ENCODE results near the gene SCRN1. TPM values are rescaled to one million over a fixed set of nuclear protein-coding genes. Genes with fewer than 3 reads are reported as not detected.

The SCRN1 gene
- total RNA-seq, 1 experiment from 2014 or later: 37.9 TPM

DNA sequence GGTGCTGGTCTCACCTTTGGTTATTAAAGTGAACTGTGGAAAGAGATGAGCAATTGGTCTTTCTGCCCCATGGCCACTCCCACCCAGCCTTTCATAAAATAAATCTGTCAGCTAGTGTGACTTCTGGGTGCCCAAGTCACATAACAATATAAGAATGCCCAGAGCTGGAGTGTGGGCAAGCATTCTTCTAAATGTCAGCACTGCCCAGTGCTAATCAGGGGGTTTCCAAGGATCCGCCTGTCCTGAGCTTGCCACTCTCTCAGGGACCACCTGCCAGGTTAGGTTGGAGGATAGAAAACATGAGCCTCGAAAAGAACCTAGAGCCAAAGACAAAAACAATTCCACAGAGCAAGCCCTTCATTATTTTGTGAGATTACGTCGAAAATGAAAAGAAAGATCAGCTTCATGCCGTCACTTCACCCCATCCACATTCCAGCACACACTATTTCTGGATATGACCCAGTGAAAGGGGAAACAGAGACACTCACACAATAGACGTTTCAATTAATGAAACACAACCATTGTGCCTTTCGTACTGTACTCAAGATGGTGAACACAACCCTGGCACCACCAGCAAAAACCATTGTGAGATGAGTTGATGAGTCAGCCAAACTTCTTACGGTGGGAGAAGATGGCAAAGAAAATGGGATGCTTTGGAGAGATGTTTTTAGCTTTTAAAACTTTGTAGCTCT is 30.8 kb downstream of the SCRN1 start:
- H3K27ac ChIP-seq (ENCODE audit: low read length): no peak overlapping the region
- no peak overlapping the region for H3K4me3 ChIP-seq (ENCODE audit: low read length)
- H3K36me3 ChIP-seq (ENCODE audit: low read depth, low read length): no peaks in the 10 kb centered on the region
- TF ChIP-seq EZH2 (IDR thresholded peaks at IDR 0.05; ENCODE audit: low read length, unreplicated experiment) (no peak), CTCF (conservative IDR thresholded peaks at IDR 0.05; ENCODE audit: low read depth, low read length) (no peak), EZH2phosphoT487 (IDR thresholded peaks at IDR 0.05; ENCODE audit: borderline replicate concordance, low read length) (no peak)
- H3F3A ChIP-seq (ENCODE audit: low read length, unreplicated experiment): no peaks in the 10 kb centered on the region
- no peak for DNase-seq
- no peaks in the 10 kb centered on the region for H3K27me3 ChIP-seq (ENCODE audit: low read length)
- H3K9me3 ChIP-seq (ENCODE audit: low read length): no peaks in the 10 kb centered on the region
- no peaks in the 10 kb centered on the region for H3K9me2 ChIP-seq (replicated peaks; ENCODE audit: low read length)
- H3K4me2 ChIP-seq (ENCODE audit: low read length): no peak overlapping the region
- no peak for ATAC-seq
- intact Hi-C loops (cut with micrococcal nuclease): no loop called here
- H3K4me1 ChIP-seq (ENCODE audit: insufficient read depth, low read length): no peaks in the 10 kb centered on the region
- no peak overlapping the region for H3K9ac ChIP-seq (ENCODE audit: low read length)
- H4K20me1 ChIP-seq (ENCODE audit: low read length): no peaks in the 10 kb centered on the region
- H2AFZ ChIP-seq (ENCODE audit: low read length): no peak overlapping the region
- BruUV-seq (replicated peaks): no TSS peak
- ChIA-PET POLR2A (ENCODE audit: unreplicated experiment) (no interaction called here), CTCF (interaction anchor here (1.0 kb wide), 1 partner anchor 19 kb away, joined by 4 read pairs; no protein-coding TSS in a partner anchor)
- H3K79me2 ChIP-seq (ENCODE audit: low read length): no peaks in the 10 kb centered on the region

DNA sequence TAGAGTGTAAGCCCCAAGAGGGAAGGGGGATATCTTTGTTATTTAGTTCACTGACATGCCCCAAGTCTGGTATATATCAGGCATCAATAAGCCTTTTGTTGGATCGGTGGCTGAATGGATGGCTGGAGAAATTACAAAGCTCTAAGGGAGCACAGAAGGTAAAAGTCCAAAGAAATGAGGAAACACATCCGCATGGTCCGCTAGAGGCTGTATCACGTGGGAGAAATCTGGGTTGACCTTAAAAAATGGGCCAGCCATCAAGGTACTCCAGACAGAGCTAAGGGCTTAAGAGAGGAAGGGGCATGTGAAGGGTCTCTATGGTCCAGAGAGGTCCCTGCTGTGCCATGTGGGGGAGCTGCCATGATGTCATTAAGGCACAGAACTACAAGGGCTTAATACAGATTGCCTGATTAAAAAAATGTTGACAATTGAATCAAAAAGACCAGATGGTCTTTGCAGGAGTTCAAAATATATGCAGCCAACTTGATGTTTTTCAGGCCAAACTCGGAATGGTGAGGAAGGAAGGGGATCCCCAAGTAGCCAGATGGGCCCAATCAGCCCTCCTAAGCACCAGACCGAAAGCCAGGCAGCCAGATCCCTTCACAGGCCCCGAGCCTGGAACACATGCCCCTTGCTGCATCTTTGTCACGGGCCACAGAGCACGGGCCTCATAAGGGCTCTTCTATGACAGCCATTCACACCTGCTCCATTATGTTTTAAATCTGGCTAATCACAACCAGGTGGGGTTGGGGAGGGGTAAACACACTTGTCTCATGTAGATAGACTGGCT is 31.9 kb downstream of the SCRN1 start:
- BruUV-seq (replicated peaks): no TSS peak
- H3K27me3 ChIP-seq (ENCODE audit: low read length): no peaks in the 10 kb centered on the region
- H3K9me2 ChIP-seq (replicated peaks; ENCODE audit: low read length): no peaks in the 10 kb centered on the region
- TF ChIP-seq EZH2phosphoT487 (IDR thresholded peaks at IDR 0.05; ENCODE audit: borderline replicate concordance, low read length) (no peak), EZH2 (IDR thresholded peaks at IDR 0.05; ENCODE audit: low read length, unreplicated experiment) (no peak), CTCF (conservative IDR thresholded peaks at IDR 0.05; ENCODE audit: low read depth, low read length) (no peak)
- H3K79me2 ChIP-seq (ENCODE audit: low read length): no peaks in the 10 kb centered on the region
- no peak overlapping the region for H3K9ac ChIP-seq (ENCODE audit: low read length)
- no peaks in the 10 kb centered on the region for H3K9me3 ChIP-seq (ENCODE audit: low read length)
- intact Hi-C loops (cut with micrococcal nuclease): no loop called here
- H3K4me2 ChIP-seq (ENCODE audit: low read length): no peak overlapping the region
- H3K27ac ChIP-seq (ENCODE audit: low read length): no peak overlapping the region
- DNase-seq (no peak), ATAC-seq (no peak)
- ChIA-PET CTCF (interaction anchor here (1.0 kb wide), 1 partner anchor 20 kb away, joined by 4 read pairs; no protein-coding TSS in a partner anchor), POLR2A (ENCODE audit: unreplicated experiment) (no interaction called here)
- no peak overlapping the region for H2AFZ ChIP-seq (ENCODE audit: low read length)
- no peaks in the 10 kb centered on the region for H3F3A ChIP-seq (ENCODE audit: low read length, unreplicated experiment)
- no peak overlapping the region for H3K4me3 ChIP-seq (ENCODE audit: low read length)
- H3K4me1 ChIP-seq (ENCODE audit: insufficient read depth, low read length): no peaks in the 10 kb centered on the region
- 0 out of 2 replicates have a peak, but pooled peaks cover 3% of the 10 kb centered on the region for H3K36me3 ChIP-seq (ENCODE audit: low read depth, low read length)
- no peaks in the 10 kb centered on the region for H4K20me1 ChIP-seq (ENCODE audit: low read length)

GRCh38 chr7:29956487-29956836 is 33.1 kb downstream of the SCRN1 start:
- POLR2A ChIA-PET (ENCODE audit: unreplicated experiment): no interaction called here
- BruUV-seq (replicated peaks): no TSS peak
- peaks cover 11% of the 10 kb centered on the region; the same call in 1 of the 2 replicates for H3K36me3 ChIP-seq (ENCODE audit: low read depth, low read length)

More at GRCh38 chr7:29956487-29956836, 33.1 kb downstream of the SCRN1 start:
- H3K27me3 ChIP-seq (ENCODE audit: low read length): no peaks in the 10 kb centered on the region
- no peaks in the 10 kb centered on the region for H4K20me1 ChIP-seq (ENCODE audit: low read length)
- H3K27ac ChIP-seq (ENCODE audit: low read length): no peak overlapping the region
- CTCF ChIA-PET: no interaction called here
- H3K4me1 ChIP-seq (ENCODE audit: insufficient read depth, low read length): no peaks in the 10 kb centered on the region
- ATAC-seq (no peak), DNase-seq (no peak)
- H2AFZ ChIP-seq (ENCODE audit: low read length): no peak overlapping the region
- H3F3A ChIP-seq (ENCODE audit: low read length, unreplicated experiment): no peaks in the 10 kb centered on the region
- no peaks in the 10 kb centered on the region for H3K79me2 ChIP-seq (ENCODE audit: low read length)
- H3K9ac ChIP-seq (ENCODE audit: low read length): no peak overlapping the region
- no peak overlapping the region for H3K4me2 ChIP-seq (ENCODE audit: low read length)
- TF ChIP-seq CTCF (conservative IDR thresholded peaks at IDR 0.05; ENCODE audit: low read depth, low read length) (no peak), EZH2 (IDR thresholded peaks at IDR 0.05; ENCODE audit: low read length, unreplicated experiment) (no peak)
- H3K4me3 ChIP-seq (ENCODE audit: low read length): no peak overlapping the region
- no peaks in the 10 kb centered on the region for H3K9me2 ChIP-seq (replicated peaks; ENCODE audit: low read length)
- intact Hi-C loops (cut with micrococcal nuclease): no loop called here
- H3K9me3 ChIP-seq (ENCODE audit: low read length): no peaks in the 10 kb centered on the region
